GM12878 (cell line): ENCODE measurements around the gene GNAT3. TPM values are rescaled to one million over a fixed set of nuclear protein-coding genes. Genes with fewer than 3 reads are reported as not detected.

Source experiments
- ATAC-seq: fragments of 200-7000 bp; cut with Tn5 transposase; 3 replicates; pipeline ENCODE4 v1.9.1; 2020; ENCODE audit warnings: mild to moderate bottlenecking, moderate library complexity
- BruUV-seq: library from RNA; stranded (reverse); fragments of 400-500 nt; replicated peaks from 2 replicates; lab custom pipeline; 2021; lab: Mats Ljungman, UMichigan
- CTCF ChIA-PET: fragments of 300-600 bp; sonication (Branson Sonifier 250); formaldehyde crosslinking; extraction: SDS; loops from one replicate; lab custom pipeline; 2021; ENCODE audit warnings: inconsistent platforms; lab: Yijun Ruan, JAX
- POLR2A ChIA-PET: fragments of 350-600 bp; formaldehyde crosslinking; extraction: SDS; loops from one replicate; lab custom pipeline; 2021; ENCODE audit warnings: inconsistent platforms; lab: Charles Lee
- RAD21 ChIA-PET: fragments of 300-600 bp; sonication (Branson Sonifier 250); formaldehyde crosslinking; loops from one replicate; lab custom pipeline; 2023; ENCODE audit warnings: antibody characterized with exemption; ENCODE audit not compliant: unreplicated experiment; lab: Charles Lee
- SMC1A ChIA-PET: fragments of 300-600 bp; sonication (Branson Sonifier 250); formaldehyde crosslinking; loops from one replicate; lab custom pipeline; 2023; ENCODE audit not compliant: unreplicated experiment, uncharacterized antibody; lab: Charles Lee
- DNase-seq: peaks from one replicate; pipeline ENCODE4 v3.0.0-alpha.2; 2011; ENCODE audit warnings: low read depth, low spot score
- FAIRE-seq: peaks from 3 replicates; lab custom pipeline; 2011; peaks lifted over from hg19 to GRCh38; lab: Jason Lieb, UNC
- H2AFZ ChIP-seq: 2 replicates; pipeline ENCODE4 v1.6.0; 2011; ENCODE audit warnings: low read depth, low read length, control low read depth; ENCODE audit not compliant: control insufficient read depth
- H3K27ac ChIP-seq: 2 replicates; pipeline ENCODE4 v1.5.1; 2011; ENCODE audit warnings: control low read depth; ENCODE audit not compliant: control insufficient read depth, insufficient read depth
- H3K27me3 ChIP-seq, 2 experiments: replicated peaks in 1 of 2; 2 replicates each; pipeline versions ENCODE4 v1.6.0 to v1.6.1; 2011; ENCODE audit warnings: low read length in 1 of 2; ENCODE audit not compliant: control insufficient read depth in 2 of 2, insufficient read depth in 2 of 2
- H3K36me3 ChIP-seq, 2 experiments: 2 replicates each; pipeline ENCODE4 v1.5.1; 2011; ENCODE audit warnings: low read length in 1 of 2; ENCODE audit not compliant: control insufficient read depth in 2 of 2, insufficient read depth in 2 of 2
- H3K4me1 ChIP-seq: 2 replicates; pipeline ENCODE4 v1.6.1; 2011; ENCODE audit warnings: mild to moderate bottlenecking, low read length, moderate library complexity, mixed read lengths; ENCODE audit not compliant: control insufficient read depth, insufficient read depth
- H3K4me2 ChIP-seq: 2 replicates; pipeline ENCODE4 v1.6.0; 2011; ENCODE audit warnings: control low read depth; ENCODE audit not compliant: control insufficient read depth, insufficient read depth
- H3K4me3 ChIP-seq: fragments of 200-600 bp; sonication (generic); 2 replicates; pipeline ENCODE4 v1.5.1; 2016
- H3K79me2 ChIP-seq: 2 replicates; pipeline ENCODE4 v1.6.0; 2011; ENCODE audit warnings: low read length; ENCODE audit not compliant: control insufficient read depth, insufficient read depth
- H3K9ac ChIP-seq: 2 replicates; pipeline ENCODE4 v1.8.0; 2011; ENCODE audit warnings: low read length, control low read depth, mixed read lengths; ENCODE audit not compliant: control insufficient read depth, insufficient read depth
- H3K9me3 ChIP-seq: replicated peaks from 3 replicates; pipeline ENCODE4 v1.5.1; 2011; ENCODE audit warnings: mild to moderate bottlenecking, low read length; ENCODE audit not compliant: control insufficient read depth, insufficient read depth
- H4K20me1 ChIP-seq: 2 replicates; pipeline ENCODE4 v1.6.0; 2011; ENCODE audit not compliant: control insufficient read depth, insufficient read depth
- BCL11A ChIP-seq: IDR thresholded peaks from 2 replicates; pipeline ENCODE4 v1.6.1; 2011; ENCODE audit warnings: low read depth, low read length
- BMI1 ChIP-seq: fragments of 450-650 bp; IDR thresholded peaks from 2 replicates; pipeline ENCODE4 v1.6.1; 2016; ENCODE audit warnings: mild to moderate bottlenecking, moderate library complexity, borderline replicate concordance
- CBX5 ChIP-seq: sonication (generic); IDR thresholded peaks from 2 replicates; pipeline ENCODE4 v1.6.1; 2016; ENCODE audit warnings: low read depth, moderate library complexity, mild to moderate bottlenecking, inconsistent platforms
- MEF2B ChIP-seq: fragments of 450-650 bp; IDR thresholded peaks from 2 replicates; pipeline ENCODE4 v1.6.1; 2018; ENCODE audit warnings: mild to moderate bottlenecking, moderate library complexity; ENCODE audit not compliant: partially characterized antibody, poor library complexity, severe bottlenecking
- MTA3 ChIP-seq: IDR thresholded peaks from 2 replicates; pipeline ENCODE4 v1.6.1; 2012; ENCODE audit warnings: low read length, inconsistent platforms, borderline replicate concordance
- NKRF ChIP-seq: fragments of 450-650 bp; conservative IDR thresholded peaks from 2 replicates; pipeline ENCODE4 v1.6.1; 2017; ENCODE audit warnings: mild to moderate bottlenecking, moderate library complexity
- SKIL ChIP-seq: fragments of 450-650 bp; IDR thresholded peaks from 2 replicates; pipeline ENCODE4 v1.6.1; 2017; ENCODE audit warnings: mild to moderate bottlenecking, low read depth, inconsistent platforms; ENCODE audit not compliant: poor library complexity, severe bottlenecking
- TBL1XR1 ChIP-seq: IDR thresholded peaks from 2 replicates; pipeline ENCODE4 v1.6.1; 2012; ENCODE audit warnings: low read depth, low read length, improper control_type of control experiment
- TCF12 ChIP-seq: IDR thresholded peaks from 2 replicates; pipeline ENCODE4 v1.6.1; 2011; ENCODE audit warnings: low read depth, mild to moderate bottlenecking, low read length
- WGBS: methylation state at CpG from one replicate; pipeline ENCODE4 v1.1.6; 2016; ENCODE audit warnings: low lambda C conversion rate; ENCODE audit not compliant: insufficient replicate concordance, insufficient coverage; ENCODE audit errors: missing lambda C conversion rate; 5-methylcytosine and 5-hydroxymethylcytosine counted together
- in situ Hi-C: fragments of 300-500 bp; cut with MboI; formaldehyde crosslinking; loops from 9 replicates; pipeline ENCODE4 v1.14.3; 2018; ENCODE audit warnings: mixed read lengths
- intact Hi-C: fragments of 100-400 bp; cut with micrococcal nuclease; formaldehyde crosslinking; loops from one replicate; pipeline ENCODE4 v1.14.2; 2022; ENCODE audit not compliant: unreplicated experiment
- polyA plus RNA-seq, 11 experiments: library from polyadenylated mRNA; depleted of rRNA in 4 of 11; unstranded in 6 of 11; stranded (reverse) in 5 of 11; fragments of >200 nt; fragmentation: Nextera tagmentation in 4 of 11; fragmentation: Illumina TruSeq in 1 of 11; extraction: Ambion mirVana in 4 of 11; extraction: Trizol in 1 of 11; gene quantifications; 1 replicate in 1 of 11; 2 replicates in 10 of 11; pipeline versions ENCODE4 v1.2.1 to v1.2.3, GENCODE V29; 2011 to 2016; ENCODE audit warnings: inconsistent platforms in 2 of 11, missing spikeins in 2 of 11, low read depth in 1 of 11
- total RNA-seq, 4 experiments: library from RNA; depleted of rRNA in 3 of 4; stranded (reverse); fragments of >200 nt in 3 of 4; fragmentation: Illumina TruSeq in 1 of 4; extraction: Trizol in 1 of 4; gene quantifications; 2 replicates each; pipeline versions ENCODE4 v1.2.1 to v1.2.3, GENCODE V29; 2013 to 2021

GNAT3 gene
- total and polyA plus RNA-seq, 10 of the 15 experiments (the other 5 are each of a cell fraction or from before 2014, with no cell fraction given): 1.7 to 8.3 (median 5.8) TPM; not detected in 1

GRCh38 chr7:80411621-80412020, 100.2 kb downstream of the GNAT3 start:
- 38% methylated on average over 2 of the region's 2 CpGs for WGBS

GRCh38 chr7:80410081-80410480, 101.8 kb downstream of the GNAT3 start:
- H3K4me2 ChIP-seq: no peak overlapping the region
- ATAC-seq (no peak), DNase-seq (no peak), FAIRE-seq (no peak)
- RAD21 ChIA-PET: no interaction called here
- no peaks in the 10 kb centered on the region for H3K9me3 ChIP-seq
- H3K27ac ChIP-seq: no peak overlapping the region
- no TSS peak for BruUV-seq
- no peaks in the 10 kb centered on the region for H4K20me1 ChIP-seq
- H3K4me1 ChIP-seq: no peaks in the 10 kb centered on the region
- no peaks in the 10 kb centered on the region for H3K27me3 ChIP-seq
- H3K9ac ChIP-seq: no peak overlapping the region
- H2AFZ ChIP-seq: no peak overlapping the region
- CTCF ChIA-PET: no interaction called here
- H3K79me2 ChIP-seq: no peaks in the 10 kb centered on the region
- POLR2A ChIA-PET: no interaction called here
- SMC1A ChIA-PET: interaction anchor here (1.3 kb wide), 1 partner anchor 14 kb away, joined by 4 read pairs; no protein-coding TSS in a partner anchor
- H3K36me3 ChIP-seq: no peaks in the 10 kb centered on the region
- in situ Hi-C loops: no loop called here
- H3K4me3 ChIP-seq: no peak overlapping the region
- intact Hi-C loops: no loop called here
- TF ChIP-seq BMI1: no peak
- no peak for TF ChIP-seq MEF2B
- TF ChIP-seq TCF12: no peak
- no peak for TF ChIP-seq MTA3
- no peak for TF ChIP-seq NKRF
- no peak for TF ChIP-seq TBL1XR1
- TF ChIP-seq CBX5: no peak

More at GRCh38 chr7:80411621-80412020, 100.2 kb downstream of the GNAT3 start:
- H2AFZ ChIP-seq: no peak overlapping the region
- no peaks in the 10 kb centered on the region for H3K4me1 ChIP-seq
- intact Hi-C loops: no loop called here
- H3K4me2 ChIP-seq: no peak overlapping the region
- H3K9me3 ChIP-seq: no peaks in the 10 kb centered on the region
- H3K4me3 ChIP-seq: no peak overlapping the region
- no peaks in the 10 kb centered on the region for H4K20me1 ChIP-seq
- ATAC-seq (no peak), DNase-seq (no peak), FAIRE-seq (no peak)
- CTCF ChIA-PET: no interaction called here
- TF ChIP-seq SKIL (no peak), BCL11A (no peak)
- H3K9ac ChIP-seq: no peak overlapping the region
- H3K79me2 ChIP-seq: no peaks in the 10 kb centered on the region
- POLR2A ChIA-PET: no interaction called here
- no peak overlapping the region for H3K27ac ChIP-seq
- no peaks in the 10 kb centered on the region for H3K27me3 ChIP-seq
- RAD21 ChIA-PET: no interaction called here
- SMC1A ChIA-PET: no interaction called here
- no peaks in the 10 kb centered on the region for H3K36me3 ChIP-seq
- no TSS peak for BruUV-seq
- in situ Hi-C loops: no loop called here
